ENCODE results near the gene PF4V1. TPM values are rescaled to one million over a fixed set of nuclear protein-coding genes. Genes with fewer than 3 reads are reported as not detected.

Gene PF4V1
- total and polyA plus RNA-seq, 9 of the 15 experiments (the other 6 are each of a cell fraction or from before 2014, with no cell fraction given): not detected

- no peak for TF ChIP-seq NR0B1 (IDR thresholded peaks at IDR 0.05; ENCODE audit: partially characterized antibody)
- no peak; the same call in 1 of the 2 replicates for TF ChIP-seq SP1 (CRISPR knock-in tag; IDR thresholded peaks at IDR 0.05)
- no peak for TF ChIP-seq SP2 (IDR thresholded peaks at IDR 0.05; ENCODE audit: extremely low read depth, low read depth, low read length, poor library complexity, severe bottlenecking)
- no peak for TF ChIP-seq PHF21A (IDR thresholded peaks at IDR 0.05; ENCODE audit: borderline replicate concordance, low read depth)
- 0 out of 2 replicates have a peak, but pooled peaks have one; percentile 43 for TF ChIP-seq CTBP1 (IDR thresholded peaks at IDR 0.05; ENCODE audit: borderline replicate concordance)
- TF ChIP-seq MAX (CRISPR knock-in tag; IDR thresholded peaks at IDR 0.05): no peak
- no peak for TF ChIP-seq ZBTB9 (CRISPR knock-in tag; IDR thresholded peaks at IDR 0.05)
- no peak for TF ChIP-seq HNRNPK (IDR thresholded peaks at IDR 0.05; ENCODE audit: low read depth, low read length, poor library complexity, severe bottlenecking)
- no peak for TF ChIP-seq ELK3 (CRISPR knock-in tag; IDR thresholded peaks at IDR 0.05)
- no peak for TF ChIP-seq ILK (tag; IDR thresholded peaks at IDR 0.05; ENCODE audit: borderline replicate concordance, low read depth)
- peak; percentile 68 to 75; a peak in 3 of 4 replicates for TF ChIP-seq FOXK2 (conservative IDR thresholded peaks at IDR 0.05 in 1 of 2, IDR thresholded peaks at IDR 0.05 in 1 of 2; ENCODE audit: low read depth in 2 of 2)
- no peak for TF ChIP-seq ZNF79 (CRISPR knock-in tag; IDR thresholded peaks at IDR 0.05; ENCODE audit: low read depth)
- no peak for TF ChIP-seq NCOA1 (IDR thresholded peaks at IDR 0.05; ENCODE audit: low read depth)
- no peak for TF ChIP-seq MCM7 (IDR thresholded peaks at IDR 0.05)
- TF ChIP-seq MCM3 (IDR thresholded peaks at IDR 0.05): no peak
- no peak for TF ChIP-seq MAFF (IDR thresholded peaks at IDR 0.05; ENCODE audit: low read length)
- no peak for TF ChIP-seq ZNF165 (CRISPR knock-in tag; IDR thresholded peaks at IDR 0.05; ENCODE audit: borderline replicate concordance)
- no peak for TF ChIP-seq MXD1 (CRISPR knock-in tag; IDR thresholded peaks at IDR 0.05; ENCODE audit: borderline replicate concordance, poor library complexity, severe bottlenecking)
- TF ChIP-seq KDM5B (IDR thresholded peaks at IDR 0.05; ENCODE audit: insufficient replicate concordance, low read depth, low read length): no peak
- no peak for TF ChIP-seq ZNF253 (CRISPR knock-in tag; conservative IDR thresholded peaks at IDR 0.05)
- no peak for TF ChIP-seq KLF1 (tag; IDR thresholded peaks at IDR 0.05)
- no peak for TF ChIP-seq ZNF444 (CRISPR knock-in tag; IDR thresholded peaks at IDR 0.05)
- TF ChIP-seq KDM4B (IDR thresholded peaks at IDR 0.05; ENCODE audit: borderline replicate concordance in 2 of 2, low read depth in 1 of 2): no peak
These were observed 15.4 kb downstream of the PF4V1 start (continued) for GRCh38 chr4:73868206-73869129.
